ENCODE results near the gene CTDP1. TPM values are rescaled to one million over a fixed set of nuclear protein-coding genes. Genes with fewer than 3 reads are reported as not detected.

Gene CTDP1
- total RNA-seq, 2 experiments from 2014 or later: 11.9 to 15.4 TPM

DNA sequence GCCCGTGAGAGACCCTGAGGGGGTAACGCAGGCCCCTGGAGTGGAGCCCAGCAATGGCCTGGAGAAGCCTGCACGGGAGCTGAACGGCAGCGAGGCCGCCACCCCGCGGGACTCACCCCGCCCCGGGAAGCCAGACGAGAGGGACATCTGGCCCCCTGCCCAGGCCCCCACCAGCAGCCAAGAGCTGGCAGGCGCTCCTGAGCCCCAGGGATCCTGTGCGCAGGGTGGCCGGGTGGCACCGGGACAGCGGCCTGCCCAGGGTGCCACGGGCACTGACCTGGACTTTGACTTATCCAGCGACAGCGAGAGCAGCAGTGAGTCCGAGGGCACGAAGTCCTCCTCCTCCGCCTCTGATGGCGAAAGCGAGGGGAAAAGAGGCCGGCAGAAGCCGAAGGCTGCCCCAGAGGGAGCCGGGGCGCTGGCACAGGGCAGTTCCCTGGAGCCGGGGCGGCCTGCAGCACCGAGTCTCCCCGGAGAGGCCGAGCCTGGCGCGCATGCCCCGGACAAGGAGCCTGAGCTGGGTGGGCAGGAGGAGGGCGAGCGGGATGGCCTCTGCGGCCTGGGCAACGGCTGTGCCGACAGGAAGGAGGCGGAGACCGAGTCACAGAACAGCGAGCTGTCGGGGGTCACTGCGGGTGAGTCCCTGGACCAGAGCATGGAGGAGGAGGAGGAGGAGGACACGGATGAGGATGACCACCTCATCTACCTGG, 35.1 kb downstream of the CTDP1 start:
- Histone ChIP-seq H3K27ac (ENCODE audit: low read depth, low read length, poor library complexity, severe bottlenecking) (no peak overlapping the region), H3K4me3 (ENCODE audit: low read depth, low read length, poor library complexity, severe bottlenecking) (no peak overlapping the region), H4K20me1 (ENCODE audit: insufficient read depth, low read length) (no peaks in the 10 kb centered on the region), H3K4me1 (ENCODE audit: insufficient read depth, low read length, poor library complexity, severe bottlenecking) (no peaks in the 10 kb centered on the region), H3K9me3 (ENCODE audit: low read length) (no peaks in the 10 kb centered on the region), H3K79me2 (ENCODE audit: insufficient read depth, low read depth, low read length) (no peaks in the 10 kb centered on the region), H3K4me2 (ENCODE audit: low read length) (no peak overlapping the region), H2AFZ (ENCODE audit: low read length) (no peak overlapping the region), H3K9me2 (ENCODE audit: insufficient read depth, low read length) (no peaks in the 10 kb centered on the region), H3K36me3 (ENCODE audit: insufficient read depth, low read length) (peaks cover 2% of the 10 kb centered on the region)
- POLR2A ChIA-PET: no interaction called here
- CTCF ChIA-PET (ENCODE audit: unreplicated experiment): no interaction called here
- TF ChIP-seq, protein P1, sequence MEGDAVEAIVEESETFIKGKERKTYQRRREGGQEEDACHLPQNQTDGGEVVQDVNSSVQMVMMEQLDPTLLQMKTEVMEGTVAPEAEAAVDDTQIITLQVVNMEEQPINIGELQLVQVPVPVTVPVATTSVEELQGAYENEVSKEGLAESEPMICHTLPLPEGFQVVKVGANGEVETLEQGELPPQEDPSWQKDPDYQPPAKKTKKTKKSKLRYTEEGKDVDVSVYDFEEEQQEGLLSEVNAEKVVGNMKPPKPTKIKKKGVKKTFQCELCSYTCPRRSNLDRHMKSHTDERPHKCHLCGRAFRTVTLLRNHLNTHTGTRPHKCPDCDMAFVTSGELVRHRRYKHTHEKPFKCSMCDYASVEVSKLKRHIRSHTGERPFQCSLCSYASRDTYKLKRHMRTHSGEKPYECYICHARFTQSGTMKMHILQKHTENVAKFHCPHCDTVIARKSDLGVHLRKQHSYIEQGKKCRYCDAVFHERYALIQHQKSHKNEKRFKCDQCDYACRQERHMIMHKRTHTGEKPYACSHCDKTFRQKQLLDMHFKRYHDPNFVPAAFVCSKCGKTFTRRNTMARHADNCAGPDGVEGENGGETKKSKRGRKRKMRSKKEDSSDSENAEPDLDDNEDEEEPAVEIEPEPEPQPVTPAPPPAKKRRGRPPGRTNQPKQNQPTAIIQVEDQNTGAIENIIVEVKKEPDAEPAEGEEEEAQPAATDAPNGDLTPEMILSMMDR (conservative IDR thresholded peaks at IDR 0.05; ENCODE audit: low read length): no peak
- no peak for TF ChIP-seq EZH2phosphoT487 (IDR thresholded peaks at IDR 0.05; ENCODE audit: borderline replicate concordance, low read depth, low read length)
- intact Hi-C loops (cut with micrococcal nuclease; ENCODE audit: unreplicated experiment): no loop called here
- BruUV-seq (replicated peaks): no TSS peak
- no peak for DNase-seq (ENCODE audit: low spot score)

DNA sequence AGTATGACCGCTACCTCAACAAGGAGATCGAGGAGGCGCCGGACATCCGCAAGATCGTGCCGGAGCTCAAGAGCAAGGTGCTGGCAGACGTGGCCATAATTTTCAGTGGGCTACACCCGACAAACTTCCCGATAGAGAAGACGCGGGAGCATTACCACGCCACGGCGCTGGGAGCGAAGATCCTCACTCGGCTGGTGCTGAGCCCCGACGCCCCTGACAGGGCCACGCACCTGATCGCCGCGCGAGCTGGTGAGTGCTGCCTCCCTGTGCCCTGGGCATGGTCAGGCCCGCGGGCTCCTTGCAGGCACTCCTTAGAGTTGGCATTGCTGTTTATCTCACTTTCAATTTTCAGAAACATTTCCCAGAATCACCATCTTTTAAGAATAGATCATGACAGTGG, 35.7 kb downstream of the CTDP1 start:
- no TSS peak for BruUV-seq (replicated peaks)
- Histone ChIP-seq H3K4me1 (ENCODE audit: insufficient read depth, low read length, poor library complexity, severe bottlenecking) (no peaks in the 10 kb centered on the region), H3K36me3 (ENCODE audit: insufficient read depth, low read length) (peaks cover 2% of the 10 kb centered on the region), H3K79me2 (ENCODE audit: insufficient read depth, low read depth, low read length) (no peaks in the 10 kb centered on the region), H3K9me2 (ENCODE audit: insufficient read depth, low read length) (no peaks in the 10 kb centered on the region), H3K4me3 (ENCODE audit: low read depth, low read length, poor library complexity, severe bottlenecking) (no peak overlapping the region), H3K27ac (ENCODE audit: low read depth, low read length, poor library complexity, severe bottlenecking) (no peak overlapping the region), H3K9me3 (ENCODE audit: low read length) (no peaks in the 10 kb centered on the region), H2AFZ (ENCODE audit: low read length) (no peak overlapping the region), H4K20me1 (ENCODE audit: insufficient read depth, low read length) (no peaks in the 10 kb centered on the region), H3K4me2 (ENCODE audit: low read length) (no peak overlapping the region)
- no peak for DNase-seq (ENCODE audit: low spot score)
- no peak for TF ChIP-seq EZH2phosphoT487 (IDR thresholded peaks at IDR 0.05; ENCODE audit: borderline replicate concordance, low read depth, low read length)
- TF ChIP-seq, protein P1 (conservative IDR thresholded peaks at IDR 0.05; ENCODE audit: low read length): no peak
- POLR2A ChIA-PET: no interaction called here
- CTCF ChIA-PET (ENCODE audit: unreplicated experiment): no interaction called here
- intact Hi-C loops (cut with micrococcal nuclease; ENCODE audit: unreplicated experiment): no loop called here

DNA sequence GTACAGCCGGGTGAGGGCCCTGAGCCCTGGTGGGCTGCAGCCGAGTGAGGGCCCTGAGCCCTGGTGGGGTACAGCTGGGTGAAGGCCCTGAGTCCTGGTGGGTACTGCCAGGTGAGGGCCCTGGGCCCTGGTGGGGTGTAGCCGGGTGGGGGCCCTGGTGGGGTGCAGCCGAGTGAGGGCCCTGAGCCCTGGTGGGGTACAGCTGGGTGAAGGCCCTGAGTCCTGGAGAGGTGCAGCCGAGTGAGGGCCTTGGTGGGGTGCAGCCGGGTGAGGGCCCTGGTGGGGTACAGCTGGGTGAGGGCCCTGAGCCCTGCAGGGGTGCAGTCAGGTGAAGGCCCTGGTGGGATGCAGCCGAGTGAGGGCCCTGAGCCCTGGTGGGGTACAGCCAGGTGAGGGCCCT, 37.5 kb downstream of the CTDP1 start:
- no TSS peak for BruUV-seq (replicated peaks)
- Histone ChIP-seq H3K4me3 (ENCODE audit: low read depth, low read length, poor library complexity, severe bottlenecking) (no peak overlapping the region), H3K4me1 (ENCODE audit: insufficient read depth, low read length, poor library complexity, severe bottlenecking) (no peaks in the 10 kb centered on the region), H2AFZ (ENCODE audit: low read length) (no peak overlapping the region), H3K9me3 (ENCODE audit: low read length) (no peaks in the 10 kb centered on the region), H3K36me3 (ENCODE audit: insufficient read depth, low read length) (peaks cover 2% of the 10 kb centered on the region), H3K79me2 (ENCODE audit: insufficient read depth, low read depth, low read length) (no peaks in the 10 kb centered on the region), H4K20me1 (ENCODE audit: insufficient read depth, low read length) (no peaks in the 10 kb centered on the region), H3K9me2 (ENCODE audit: insufficient read depth, low read length) (no peaks in the 10 kb centered on the region), H3K4me2 (ENCODE audit: low read length) (no peak overlapping the region), H3K27ac (ENCODE audit: low read depth, low read length, poor library complexity, severe bottlenecking) (no peak overlapping the region)
- ChIA-PET CTCF (ENCODE audit: unreplicated experiment) (no interaction called here), POLR2A (no interaction called here)
- no peak for DNase-seq (ENCODE audit: low spot score)
- intact Hi-C loops (cut with micrococcal nuclease; ENCODE audit: unreplicated experiment): no loop called here
- no peak for TF ChIP-seq EZH2phosphoT487 (IDR thresholded peaks at IDR 0.05; ENCODE audit: borderline replicate concordance, low read depth, low read length)
- TF ChIP-seq, protein P1 (conservative IDR thresholded peaks at IDR 0.05; ENCODE audit: low read length): no peak
